NCI-H146 treated with DMSO at 0.1 percent for 48 hours (cell line): ENCODE data around the gene CCL19.

Experiments used
- DNase-seq: peaks from one replicate; lab custom pipeline; 2025; ENCODE audit not compliant: unreplicated experiment; lab: John Stamatoyannopoulos, UW

Gene CCL19

GRCh38 chr9:34642679-34643078, 48.4 kb downstream of the CCL19 start:
- no peak for DNase-seq
